NCI-H128 (cell line): ENCODE measurements around the gene GAA.

Experiments
- DNase-seq: peaks from one replicate; lab custom pipeline; 2025; ENCODE audit not compliant: unreplicated experiment; lab: John Stamatoyannopoulos, UW

The GAA gene

DNA sequence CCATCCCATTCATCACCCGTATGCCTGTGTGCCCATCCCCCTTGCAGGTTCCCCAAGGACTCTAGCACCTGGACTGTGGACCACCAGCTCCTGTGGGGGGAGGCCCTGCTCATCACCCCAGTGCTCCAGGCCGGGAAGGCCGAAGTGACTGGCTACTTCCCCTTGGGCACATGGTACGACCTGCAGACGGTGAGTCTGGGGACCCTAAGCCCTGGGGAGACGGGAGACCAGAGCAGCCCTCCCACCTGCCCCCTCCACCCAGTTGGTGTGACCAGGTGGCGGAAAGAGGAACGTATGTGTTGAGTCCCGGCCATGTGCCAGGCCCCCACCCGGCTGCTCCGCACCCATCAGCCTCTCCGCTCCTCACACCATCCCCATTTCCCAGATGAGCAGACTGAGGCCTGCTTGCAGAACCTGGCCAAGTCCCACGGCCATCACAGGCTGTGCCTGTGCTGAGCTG, 15.6 kb downstream of the GAA start:
- DNase-seq, result no peak

DNA sequence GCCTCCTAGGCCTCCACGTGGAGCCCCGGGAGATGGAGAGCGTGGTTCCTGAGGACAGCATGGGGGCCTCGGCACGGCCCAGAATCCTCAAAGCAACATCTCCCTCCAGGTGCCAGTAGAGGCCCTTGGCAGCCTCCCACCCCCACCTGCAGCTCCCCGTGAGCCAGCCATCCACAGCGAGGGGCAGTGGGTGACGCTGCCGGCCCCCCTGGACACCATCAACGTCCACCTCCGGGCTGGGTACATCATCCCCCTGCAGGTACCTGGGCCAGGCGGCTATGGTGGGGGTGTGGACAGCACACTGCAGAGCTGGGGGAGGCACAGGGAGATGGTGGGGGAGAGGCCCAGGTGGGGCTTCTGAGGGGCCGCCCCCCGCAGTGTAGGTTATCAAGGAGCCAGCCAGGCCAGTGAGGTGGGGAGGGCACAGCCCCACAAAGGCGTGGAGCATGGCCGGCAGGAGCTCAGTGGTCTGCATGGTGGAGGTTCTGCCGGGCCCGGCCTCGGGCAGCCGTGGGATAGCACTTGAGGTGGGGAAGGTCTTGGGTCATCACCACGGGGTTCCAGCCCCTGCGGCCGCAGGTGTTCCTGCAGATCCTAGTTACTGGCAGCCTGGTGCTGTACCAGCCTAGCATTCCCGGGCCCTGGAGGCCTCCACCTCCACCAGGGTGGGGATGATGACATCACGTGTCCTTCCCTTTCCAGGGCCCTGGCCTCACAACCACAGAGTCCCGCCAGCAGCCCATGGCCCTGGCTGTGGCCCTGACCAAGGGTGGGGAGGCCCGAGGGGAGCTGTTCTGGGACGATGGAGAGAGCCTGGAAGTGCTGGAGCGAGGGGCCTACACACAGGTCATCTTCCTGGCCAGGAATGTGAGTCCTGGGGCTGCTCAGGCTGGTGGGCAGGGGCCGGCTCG, 16.4 kb downstream of the GAA start:
- DNase-seq, result no peak

DNA sequence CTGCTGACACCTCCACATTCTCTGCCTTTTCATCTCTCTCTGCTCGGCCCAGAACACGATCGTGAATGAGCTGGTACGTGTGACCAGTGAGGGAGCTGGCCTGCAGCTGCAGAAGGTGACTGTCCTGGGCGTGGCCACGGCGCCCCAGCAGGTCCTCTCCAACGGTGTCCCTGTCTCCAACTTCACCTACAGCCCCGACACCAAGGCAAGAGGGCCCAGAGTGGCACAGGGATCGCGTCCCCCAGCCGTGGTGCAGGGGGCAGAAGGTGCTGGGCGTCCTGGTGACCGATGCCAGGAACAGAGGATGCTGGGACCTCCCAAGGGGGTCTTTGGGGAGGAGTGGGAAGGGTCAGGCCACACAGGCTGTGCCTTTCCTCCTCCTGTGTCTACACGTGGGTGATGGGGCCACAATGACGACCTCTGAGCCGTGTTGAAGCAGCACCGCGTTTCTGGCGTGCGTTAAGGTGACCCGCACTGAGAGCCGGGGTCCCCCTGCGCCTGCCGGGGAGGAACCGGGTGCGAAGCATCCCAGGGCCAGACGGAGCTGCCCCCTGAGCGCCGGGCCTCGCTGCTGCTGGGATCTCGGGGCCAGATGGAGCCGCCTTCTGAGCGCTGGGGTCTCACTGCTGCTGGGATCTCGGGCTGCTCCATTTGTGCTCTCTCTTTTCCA, 17.4 kb downstream of the GAA start:
- no peak for DNase-seq

DNA sequence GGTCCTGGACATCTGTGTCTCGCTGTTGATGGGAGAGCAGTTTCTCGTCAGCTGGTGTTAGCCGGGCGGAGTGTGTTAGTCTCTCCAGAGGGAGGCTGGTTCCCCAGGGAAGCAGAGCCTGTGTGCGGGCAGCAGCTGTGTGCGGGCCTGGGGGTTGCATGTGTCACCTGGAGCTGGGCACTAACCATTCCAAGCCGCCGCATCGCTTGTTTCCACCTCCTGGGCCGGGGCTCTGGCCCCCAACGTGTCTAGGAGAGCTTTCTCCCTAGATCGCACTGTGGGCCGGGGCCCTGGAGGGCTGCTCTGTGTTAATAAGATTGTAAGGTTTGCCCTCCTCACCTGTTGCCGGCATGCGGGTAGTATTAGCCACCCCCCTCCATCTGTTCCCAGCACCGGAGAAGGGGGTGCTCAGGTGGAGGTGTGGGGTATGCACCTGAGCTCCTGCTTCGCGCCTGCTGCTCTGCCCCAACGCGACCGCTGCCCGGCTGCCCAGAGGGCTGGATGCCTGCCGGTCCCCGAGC, 17.9 kb downstream of the GAA start:
- no peak for DNase-seq

DNA sequence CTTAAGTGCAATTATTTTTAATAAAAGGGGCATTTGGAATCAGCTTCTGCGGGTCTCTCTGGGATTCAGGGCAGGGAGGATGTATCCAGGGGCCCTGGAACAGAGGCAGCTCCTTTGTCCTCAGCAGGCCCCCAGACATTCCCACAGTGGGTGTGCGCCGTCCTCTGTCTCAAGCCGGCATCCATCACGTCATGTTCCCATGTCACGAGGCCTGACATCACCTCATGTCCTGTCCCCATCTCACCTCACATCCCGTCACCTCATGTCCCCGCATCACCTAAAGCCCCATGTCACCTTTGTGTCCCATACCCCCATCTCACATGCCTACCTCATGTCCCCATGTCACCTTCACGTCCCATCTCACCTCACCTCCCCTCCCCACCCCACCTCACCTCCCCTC, 18.5 kb downstream of the GAA start:
- no peak for DNase-seq

DNA sequence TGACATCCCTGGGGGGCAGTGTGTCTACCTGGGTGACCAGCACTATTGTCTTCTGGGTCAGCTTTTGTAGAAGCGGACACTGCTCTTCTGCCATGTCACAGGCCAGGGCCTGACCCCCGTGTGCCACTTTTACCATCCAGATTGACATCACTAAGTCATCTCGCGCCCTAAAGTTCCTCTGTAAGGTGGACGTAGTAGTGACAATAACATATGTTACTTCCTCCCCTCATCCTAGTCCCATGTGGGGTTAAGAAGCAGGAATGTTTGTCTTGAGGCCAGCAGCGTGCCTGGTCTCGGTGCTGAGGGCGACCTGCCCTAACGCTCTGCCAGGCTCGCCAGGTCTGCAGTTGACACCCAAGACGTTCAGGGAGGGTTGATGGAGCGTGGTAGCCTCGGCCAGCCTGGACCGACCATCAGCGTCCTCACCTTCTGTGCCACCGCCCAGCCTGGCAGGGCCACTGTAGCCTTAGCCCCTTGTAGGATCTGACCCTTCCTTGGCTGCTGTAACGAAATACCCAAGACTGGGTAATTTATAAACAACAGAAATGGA, 20.7 kb downstream of the GAA start:
- no peak for DNase-seq

DNA sequence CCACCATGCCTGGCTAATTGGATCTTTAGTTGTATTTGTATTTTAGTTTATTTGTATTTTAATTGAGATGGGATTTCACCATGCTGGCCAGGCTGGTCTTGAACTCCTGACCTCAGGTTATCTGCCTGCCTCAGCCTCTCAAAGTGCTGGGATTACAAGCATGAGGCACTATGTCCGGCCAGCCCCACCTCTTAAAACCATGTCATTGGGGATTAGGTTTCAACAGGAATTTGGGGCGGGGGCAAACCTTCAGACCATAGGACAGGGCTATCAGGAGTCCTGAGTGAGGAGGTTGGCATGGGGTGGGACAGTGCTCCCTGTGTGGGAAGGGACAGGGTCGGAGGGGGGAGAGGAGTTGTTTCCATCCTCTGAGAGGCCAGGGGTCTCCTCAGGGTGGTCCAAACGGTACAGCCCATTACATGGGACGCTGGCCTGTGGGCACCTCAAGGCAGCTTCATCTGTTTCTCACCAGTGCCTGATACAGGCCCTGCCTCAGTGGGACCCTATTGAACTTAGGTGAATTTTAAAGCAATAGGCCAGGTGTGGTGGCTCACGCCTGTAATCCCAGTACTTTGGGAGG, 21.6 kb downstream of the GAA start:
- no peak for DNase-seq

DNA sequence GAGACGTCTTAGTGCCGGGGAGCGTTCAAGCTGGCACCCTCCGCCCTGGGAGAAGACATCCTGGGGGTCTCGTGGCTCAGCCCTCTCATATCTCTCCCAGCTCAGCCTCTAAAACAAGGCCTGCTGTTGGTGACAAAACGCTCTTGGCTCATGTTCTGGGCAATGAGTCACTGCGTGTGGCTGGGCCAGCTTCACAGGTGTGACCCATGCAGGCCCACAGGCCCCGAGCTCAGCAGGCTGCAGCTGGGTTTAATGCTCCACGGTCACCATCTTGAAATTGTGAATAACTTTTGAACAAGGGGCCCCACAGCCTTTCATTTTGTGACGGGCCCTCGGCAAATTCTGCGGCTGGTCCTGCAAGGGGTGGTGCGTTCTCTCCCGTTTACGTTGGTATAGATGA, 22.4 kb downstream of the GAA start:
- no peak for DNase-seq

DNA sequence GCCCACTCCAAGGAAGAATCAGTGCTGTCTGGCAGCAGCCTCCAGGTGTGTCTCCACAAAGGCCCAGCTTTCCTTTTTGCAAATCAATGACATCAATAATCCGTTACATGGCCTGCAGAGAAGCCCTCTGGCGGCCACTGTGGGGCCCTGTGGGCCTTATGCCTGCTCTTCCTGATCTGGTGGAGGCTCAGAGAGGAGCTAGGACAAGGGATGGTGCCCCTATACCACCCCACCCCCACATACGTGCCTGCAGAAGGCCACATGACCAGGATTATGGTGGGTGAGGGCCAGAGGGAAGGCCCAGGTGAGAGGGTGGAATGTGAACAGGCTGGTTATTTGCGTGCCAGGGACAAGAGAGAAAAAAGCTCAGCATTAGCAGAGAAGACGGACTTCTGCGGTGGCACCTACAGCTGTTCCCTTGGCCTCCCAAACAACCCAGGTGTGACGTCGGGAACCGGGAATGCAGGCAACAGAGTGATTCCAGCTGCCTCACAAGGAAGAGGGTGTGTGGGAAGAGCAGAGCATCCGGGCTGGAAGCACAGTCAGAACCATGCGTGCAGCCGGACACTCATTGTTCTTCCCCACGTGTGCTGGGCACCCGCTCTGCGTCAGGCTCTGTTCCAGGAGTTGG, 23.1 kb downstream of the GAA start:
- DNase-seq, result no peak

DNA sequence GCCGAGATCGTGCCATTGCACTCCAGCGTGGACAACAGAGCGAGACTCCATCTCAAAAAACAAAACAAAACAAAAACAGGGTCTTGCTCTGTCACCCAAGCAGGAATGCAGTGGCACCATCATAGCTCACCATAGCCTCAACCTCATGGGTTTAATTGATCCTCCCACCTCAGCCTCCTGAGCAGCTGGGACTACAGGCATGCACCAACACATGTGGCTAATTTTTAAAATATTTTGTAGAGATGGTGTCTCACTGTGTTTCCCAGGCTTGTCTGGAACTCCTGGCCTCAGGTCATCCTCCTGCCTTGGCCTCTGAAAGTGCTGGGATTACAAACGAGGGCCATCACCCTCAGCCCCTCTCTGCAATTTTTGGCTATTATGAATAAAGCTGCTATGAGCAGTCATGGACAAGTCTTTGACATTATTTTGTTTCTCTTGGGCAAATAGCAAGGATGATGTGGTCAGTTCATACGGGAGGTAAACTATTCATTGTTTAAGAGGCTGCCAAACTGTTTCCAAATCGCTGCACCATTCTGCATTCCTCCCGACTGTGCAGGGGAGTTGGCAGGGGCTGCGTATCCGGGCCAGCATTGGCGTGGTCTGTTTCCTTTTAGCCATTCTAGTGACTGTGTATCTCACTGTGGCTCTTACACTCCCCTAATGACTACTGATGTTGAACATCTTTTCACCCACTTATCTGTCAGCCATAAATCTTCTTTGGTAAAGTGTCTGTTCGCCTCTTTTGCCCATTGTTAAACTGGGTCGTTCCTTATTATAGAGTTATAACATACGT, 24.5 kb downstream of the GAA start:
- no peak for DNase-seq

DNA sequence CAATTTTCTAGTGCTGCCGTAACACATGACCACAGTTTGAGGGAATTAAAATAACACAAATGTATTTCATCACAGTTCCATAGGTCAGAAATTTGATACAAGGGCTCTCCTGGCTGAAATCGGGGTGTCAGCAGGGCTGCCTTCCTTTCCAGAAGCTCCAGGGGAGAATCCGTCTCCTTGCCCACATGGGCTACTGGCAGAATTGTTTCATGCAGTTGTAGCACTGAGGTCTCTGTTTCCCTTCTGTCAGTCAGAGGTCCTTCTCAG, 25.0 kb downstream of the GAA start:
- DNase-seq, result no peak

DNA sequence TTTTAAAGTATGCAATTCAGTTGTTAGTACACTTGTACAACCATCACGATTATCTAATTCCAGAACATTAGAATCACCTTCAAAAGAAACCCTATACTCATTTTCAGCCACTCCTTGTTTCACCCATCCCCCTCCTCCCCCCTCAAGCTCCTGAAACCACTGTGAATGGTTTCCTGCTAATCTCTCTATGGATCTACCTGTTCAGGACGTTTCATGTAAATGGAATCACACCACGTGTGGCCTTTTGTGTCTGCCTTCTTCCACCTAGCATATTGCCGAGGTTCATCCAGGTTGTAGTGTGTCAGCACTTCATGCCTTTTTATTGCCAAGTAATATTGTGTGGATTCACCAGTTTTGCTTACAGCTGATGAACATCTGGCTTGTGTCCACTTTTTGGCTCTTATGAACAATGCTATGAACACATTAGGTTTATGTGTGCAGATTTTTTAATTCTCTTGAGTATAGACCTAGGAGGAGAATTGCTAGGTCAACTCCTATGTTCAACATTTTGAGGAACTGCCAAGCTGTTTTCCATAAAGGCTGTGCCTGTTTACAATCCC, 27.7 kb downstream of the GAA start:
- no peak for DNase-seq

DNA sequence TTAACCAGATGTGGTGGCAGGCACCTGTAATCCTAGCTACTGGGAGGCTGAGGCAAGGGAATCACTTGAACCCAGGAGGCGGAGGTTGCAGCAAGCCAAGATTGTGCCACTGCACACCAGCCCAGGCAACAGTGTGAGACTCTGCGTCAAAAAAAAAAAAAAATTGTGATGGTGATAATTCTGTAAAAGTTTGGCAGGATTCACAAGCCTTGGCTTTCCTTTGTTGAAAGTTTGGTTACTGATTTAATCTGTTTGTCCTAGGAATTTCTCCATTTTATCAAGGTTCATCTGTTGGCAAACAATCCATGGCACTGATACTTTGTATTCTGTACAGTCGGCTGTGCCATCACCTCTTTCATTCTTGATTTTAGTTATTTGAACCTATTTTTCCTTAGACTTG, 29.6 kb downstream of the GAA start:
- no peak for DNase-seq

DNA sequence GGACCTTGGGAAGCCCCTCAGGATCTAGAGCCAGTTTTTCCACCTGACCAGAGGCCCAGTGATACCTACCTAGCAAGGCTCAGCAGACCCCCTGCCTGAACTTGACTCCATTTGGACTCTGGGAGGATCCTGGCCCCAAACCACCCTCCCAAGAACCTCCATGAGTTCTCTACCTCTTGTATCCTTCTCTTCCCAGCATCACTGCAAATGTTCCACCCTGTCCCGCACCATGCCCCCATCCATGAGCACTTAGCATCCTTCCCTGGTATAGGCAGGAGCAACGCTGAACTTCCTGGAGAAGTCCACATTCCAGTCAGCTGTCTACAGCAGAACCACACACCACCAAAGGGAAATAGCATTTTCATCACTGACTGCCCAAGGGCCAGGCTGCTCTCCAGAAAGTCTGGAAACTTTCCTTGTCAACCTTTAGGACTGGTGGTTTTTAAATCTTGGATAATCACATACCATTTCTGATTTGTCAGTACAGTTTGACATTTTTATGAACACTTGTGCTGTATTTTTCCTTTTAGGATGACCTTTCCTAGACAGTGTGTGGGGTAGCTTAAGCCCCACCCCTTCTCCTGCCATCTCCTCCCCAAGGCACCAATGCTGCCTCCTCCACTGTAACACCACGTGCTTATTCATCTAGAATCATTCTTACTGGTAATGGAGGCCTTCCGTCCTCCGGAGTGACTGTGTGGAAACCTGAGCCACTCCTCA, 31.7 kb downstream of the GAA start:
- no peak for DNase-seq

DNA sequence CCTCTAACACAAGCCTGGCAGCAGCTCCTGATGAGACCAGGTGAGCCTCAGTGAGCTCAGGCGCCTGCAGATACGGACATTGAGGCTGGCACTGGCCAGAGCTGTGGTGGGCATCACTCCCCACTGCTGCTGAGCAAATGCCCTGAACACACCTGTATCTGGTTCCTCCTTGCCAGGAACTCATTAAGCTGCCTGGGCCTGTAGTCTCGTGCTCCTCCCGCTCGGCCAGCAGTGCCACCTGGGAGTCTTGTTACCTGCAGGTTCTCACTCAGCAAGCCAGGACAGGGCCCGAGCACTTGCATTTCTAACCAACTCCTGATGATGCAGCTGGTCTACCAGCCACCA, 32.2 kb downstream of the GAA start:
- DNase-seq, result no peak

DNA sequence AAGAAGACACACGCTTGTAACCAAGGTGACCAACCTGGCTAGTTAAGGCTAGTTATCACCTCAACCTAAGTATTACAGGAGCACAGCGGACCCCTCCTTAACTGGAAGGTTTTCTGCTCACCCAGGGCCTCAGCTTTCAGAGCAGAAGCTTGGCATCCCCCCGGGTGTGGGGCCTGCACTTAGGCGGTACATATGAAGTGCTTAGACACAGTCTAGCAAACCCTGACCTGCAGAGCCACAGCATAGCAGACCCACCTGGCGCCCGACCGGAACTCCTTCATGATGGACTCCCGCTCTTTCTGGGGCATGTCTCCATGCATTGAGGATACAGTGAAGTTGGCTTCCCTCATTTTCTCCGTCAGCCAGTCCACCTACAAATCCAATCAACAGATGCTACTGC, 35.8 kb downstream of the GAA start:
- no peak for DNase-seq

DNA sequence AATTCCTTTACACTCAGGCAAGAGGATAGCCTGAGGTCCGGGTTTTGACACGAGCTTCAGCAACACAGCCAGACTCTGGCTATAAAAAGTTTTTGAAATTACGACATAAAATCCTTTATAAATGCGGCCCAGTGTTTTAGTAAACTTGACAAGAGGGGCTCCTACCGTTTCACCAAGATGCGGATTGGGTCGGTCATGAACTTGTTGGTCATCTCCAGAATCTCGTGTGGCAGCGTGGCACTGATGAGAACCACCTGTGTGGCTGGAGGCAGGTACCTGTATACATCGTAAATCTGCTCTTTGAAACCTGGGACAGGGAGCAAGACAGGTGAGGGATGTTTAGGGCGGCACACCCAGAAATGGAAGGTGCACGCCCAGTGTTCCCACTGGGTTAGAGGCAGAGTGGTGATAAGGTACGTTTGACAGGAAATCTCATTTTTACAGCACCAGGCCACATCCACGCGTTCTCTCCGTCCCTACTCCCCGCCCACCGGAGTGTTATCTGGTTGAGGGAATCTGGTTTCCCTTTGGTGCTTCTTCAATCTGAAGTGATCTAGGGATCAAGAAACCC, 37.6 kb downstream of the GAA start:
- DNase-seq, result no peak

DNA sequence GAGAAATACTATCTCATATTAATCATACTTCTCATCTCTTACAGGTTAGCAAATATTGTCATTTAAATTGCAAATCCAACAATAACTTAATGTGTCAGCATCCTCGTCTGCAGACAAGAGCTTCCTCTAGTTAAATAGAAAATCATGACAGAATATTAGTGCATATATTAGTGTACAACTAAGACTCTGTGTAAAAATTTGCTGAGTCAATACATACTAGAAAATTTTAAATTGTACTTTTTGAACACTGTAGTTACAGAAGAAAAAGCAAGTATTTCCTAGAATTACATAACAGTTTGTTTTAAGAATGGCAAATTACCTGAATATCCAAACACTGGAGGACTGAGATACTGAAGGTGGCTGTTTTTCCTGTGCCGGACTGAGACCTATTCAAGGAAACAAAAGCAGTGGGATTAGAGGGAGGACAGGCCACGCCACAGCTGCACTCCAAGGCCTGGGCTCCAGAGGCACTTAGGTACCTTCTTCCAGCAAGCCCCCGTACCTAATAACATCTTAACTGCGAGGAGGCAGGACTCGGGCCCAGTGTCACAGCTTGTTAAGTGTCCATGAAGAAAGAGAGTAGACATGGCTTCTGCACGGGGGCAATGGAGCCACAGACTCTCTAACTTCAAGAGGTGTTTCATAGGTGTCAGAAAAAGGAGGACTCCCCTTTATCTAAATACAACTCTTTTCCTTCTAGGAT, 40.2 kb downstream of the GAA start:
- no peak for DNase-seq

DNA sequence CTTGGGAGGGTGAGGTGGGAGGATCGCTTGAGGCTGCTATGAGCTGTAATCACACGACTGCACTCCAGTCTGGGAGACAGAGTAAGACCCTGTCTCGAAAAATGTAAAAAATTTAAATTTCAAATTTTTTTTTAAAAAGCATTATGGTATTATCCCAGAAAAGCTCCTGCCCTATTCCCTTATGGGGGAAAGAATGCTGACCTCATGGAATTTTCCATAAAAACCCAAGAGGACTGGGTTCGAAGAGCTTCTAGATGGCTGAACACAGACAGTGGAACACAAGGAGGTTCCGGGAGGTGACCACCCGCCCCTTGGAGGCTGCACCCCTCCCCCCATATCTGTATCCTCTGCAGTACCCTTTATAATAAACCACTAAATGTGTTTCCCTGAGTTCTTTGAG, 41.5 kb downstream of the GAA start:
- DNase-seq, result no peak
